HG02938 (cell line): ENCODE measurements around the gene TEX13A.

Source experiments
- ATAC-seq: cut with Tn5 transposase; IDR thresholded peaks from one replicate; pipeline ENCODE4 v1.9.1; 2021; ENCODE audit warnings: mild to moderate bottlenecking, moderate library complexity; ENCODE audit not compliant: unreplicated experiment

The TEX13A gene

DNA sequence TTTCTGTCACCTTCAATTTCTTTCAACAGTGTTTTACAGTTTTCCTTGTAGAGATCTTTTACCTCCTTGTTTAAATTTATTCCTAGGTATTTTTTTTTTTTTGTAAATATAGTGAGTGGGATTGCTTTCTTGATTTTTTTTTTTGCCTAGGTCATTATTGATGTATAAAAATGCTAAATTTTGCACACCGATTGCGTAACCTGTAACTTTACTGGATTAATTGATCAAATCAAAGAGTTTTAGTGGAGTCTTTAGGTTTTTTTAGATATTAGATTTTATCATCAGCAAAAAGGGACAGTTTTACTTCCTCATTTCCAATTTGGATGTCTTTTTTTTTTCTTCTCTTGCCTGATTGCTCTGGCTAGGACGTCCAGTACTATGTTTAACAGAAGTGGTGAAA is 40.9 kb downstream of the TEX13A start:
- ATAC-seq, result no peak

DNA sequence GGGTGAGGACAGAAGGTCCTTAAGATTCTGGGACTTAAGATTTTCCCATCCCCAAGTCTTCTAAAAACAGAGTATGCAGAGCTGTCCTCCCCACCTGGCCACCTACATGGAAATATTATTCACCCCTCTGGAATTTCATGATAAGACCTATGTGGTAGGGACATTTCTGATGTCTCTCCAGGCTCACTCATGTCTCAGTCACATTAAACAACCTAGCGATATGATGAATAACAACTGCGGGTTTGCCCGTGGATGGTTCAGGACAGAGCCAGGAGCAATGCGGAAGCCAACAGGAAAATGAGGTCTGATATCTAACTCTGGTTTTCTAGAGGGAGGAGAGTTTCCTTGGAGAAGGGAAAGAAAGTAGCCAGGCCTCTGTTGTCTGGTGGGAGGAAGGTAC is 47.4 kb downstream of the TEX13A start:
- no peak for ATAC-seq
